ENCODE measurements around the gene CLPX.

- TF ChIP-seq, protein P1, sequence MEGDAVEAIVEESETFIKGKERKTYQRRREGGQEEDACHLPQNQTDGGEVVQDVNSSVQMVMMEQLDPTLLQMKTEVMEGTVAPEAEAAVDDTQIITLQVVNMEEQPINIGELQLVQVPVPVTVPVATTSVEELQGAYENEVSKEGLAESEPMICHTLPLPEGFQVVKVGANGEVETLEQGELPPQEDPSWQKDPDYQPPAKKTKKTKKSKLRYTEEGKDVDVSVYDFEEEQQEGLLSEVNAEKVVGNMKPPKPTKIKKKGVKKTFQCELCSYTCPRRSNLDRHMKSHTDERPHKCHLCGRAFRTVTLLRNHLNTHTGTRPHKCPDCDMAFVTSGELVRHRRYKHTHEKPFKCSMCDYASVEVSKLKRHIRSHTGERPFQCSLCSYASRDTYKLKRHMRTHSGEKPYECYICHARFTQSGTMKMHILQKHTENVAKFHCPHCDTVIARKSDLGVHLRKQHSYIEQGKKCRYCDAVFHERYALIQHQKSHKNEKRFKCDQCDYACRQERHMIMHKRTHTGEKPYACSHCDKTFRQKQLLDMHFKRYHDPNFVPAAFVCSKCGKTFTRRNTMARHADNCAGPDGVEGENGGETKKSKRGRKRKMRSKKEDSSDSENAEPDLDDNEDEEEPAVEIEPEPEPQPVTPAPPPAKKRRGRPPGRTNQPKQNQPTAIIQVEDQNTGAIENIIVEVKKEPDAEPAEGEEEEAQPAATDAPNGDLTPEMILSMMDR (conservative IDR thresholded peaks at IDR 0.05; ENCODE audit: low read length): no peak
- TF ChIP-seq EZH2phosphoT487 (IDR thresholded peaks at IDR 0.05; ENCODE audit: borderline replicate concordance): no peak
Measured at GRCh38 chr15:65102912-65103311, 82.2 kb downstream of the CLPX start.
